ENCODE results near the gene TTN.

TTN gene

DNA sequence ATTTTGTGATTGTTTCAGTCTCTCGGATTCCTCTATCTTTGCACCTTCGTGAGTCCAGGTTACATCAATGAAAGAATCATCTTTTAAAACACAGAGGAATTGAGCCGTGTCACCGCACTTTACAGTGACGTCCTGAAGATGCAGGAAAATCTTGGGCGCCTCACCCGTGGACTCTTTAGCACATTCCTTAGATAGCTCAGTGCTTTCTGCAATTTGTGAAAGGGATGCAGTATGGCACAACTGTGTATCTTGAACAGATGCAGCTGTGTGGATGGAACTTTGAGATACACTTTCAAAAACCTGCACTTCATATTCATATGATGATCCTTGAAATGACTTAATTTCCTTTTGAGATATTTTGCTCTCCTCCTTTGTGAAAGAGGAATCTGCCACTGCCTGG, 50.9 kb downstream of the TTN start:
- Histone ChIP-seq H3K79me2 (ENCODE audit: control insufficient read depth, insufficient read depth, low read length, unreplicated experiment) (no peaks in the 10 kb centered on the region), H3K27me3 (ENCODE audit: insufficient read depth, low read length) (peaks cover 14% of the 10 kb centered on the region), H3K36me3 (ENCODE audit: insufficient read depth, low read length) (no peaks in the 10 kb centered on the region), H3K4me1 (ENCODE audit: control insufficient read depth, insufficient read depth, low read length, unreplicated experiment) (peaks cover 6% of the 10 kb centered on the region), H3K27ac (ENCODE audit: low read depth, low read length) (no peak overlapping the region), H2AFZ (ENCODE audit: low read length, unreplicated experiment) (no peak overlapping the region), H3K4me3 (ENCODE audit: low read depth, low read length) (no peak overlapping the region)

DNA sequence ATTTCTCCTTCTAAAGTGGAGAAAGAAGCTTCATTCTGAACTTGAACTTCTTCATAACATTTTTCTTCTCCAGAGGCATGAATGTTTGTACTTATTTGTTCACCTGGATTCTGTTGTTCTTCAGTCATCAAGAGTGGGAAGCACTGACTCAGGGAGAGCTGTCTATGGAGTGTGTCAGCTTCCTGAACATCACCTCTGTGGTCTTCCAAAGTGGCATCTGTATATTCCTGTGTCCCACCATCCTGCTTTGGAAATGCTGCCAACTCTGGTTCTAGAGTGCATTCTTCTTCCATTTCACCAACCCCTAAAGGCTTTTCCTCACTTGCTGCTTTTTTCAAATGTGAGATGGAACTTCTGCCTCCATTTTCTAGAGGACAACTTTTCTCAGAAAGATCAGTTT, 59.5 kb downstream of the TTN start:
- Histone ChIP-seq H2AFZ (ENCODE audit: low read length, unreplicated experiment) (no peak overlapping the region), H3K4me1 (ENCODE audit: control insufficient read depth, insufficient read depth, low read length, unreplicated experiment) (no peaks in the 10 kb centered on the region), H3K4me3 (ENCODE audit: low read depth, low read length) (no peak overlapping the region), H3K79me2 (ENCODE audit: control insufficient read depth, insufficient read depth, low read length, unreplicated experiment) (no peaks in the 10 kb centered on the region), H3K27me3 (ENCODE audit: insufficient read depth, low read length) (peaks cover 84% of the 10 kb centered on the region), H3K27ac (ENCODE audit: low read depth, low read length) (no peak overlapping the region), H3K36me3 (ENCODE audit: insufficient read depth, low read length) (no peaks in the 10 kb centered on the region)

DNA sequence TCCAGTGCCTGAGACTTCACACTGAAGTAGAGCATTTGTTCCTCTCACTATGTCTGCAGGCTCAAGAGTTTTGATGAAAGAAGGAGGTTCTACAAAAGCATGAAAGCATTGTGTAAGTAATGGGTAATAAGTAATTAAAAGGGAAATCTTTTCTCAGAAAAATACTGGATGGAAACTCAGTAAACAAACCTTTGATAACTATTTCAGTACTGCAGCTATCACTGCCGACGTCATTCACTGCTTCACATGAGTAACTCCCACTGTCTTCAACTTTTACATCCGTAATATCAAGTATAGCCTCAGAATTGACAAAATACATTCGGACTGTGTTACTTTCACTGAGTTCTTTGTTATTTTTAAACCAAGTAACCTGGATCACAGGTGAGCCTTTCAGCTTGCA, 72.7 kb downstream of the TTN start:
- no peaks in the 10 kb centered on the region for H3K79me2 ChIP-seq (ENCODE audit: control insufficient read depth, insufficient read depth, low read length, unreplicated experiment)
- H3K27ac ChIP-seq (ENCODE audit: low read depth, low read length): no peak overlapping the region
- no peak overlapping the region for H2AFZ ChIP-seq (ENCODE audit: low read length, unreplicated experiment)
- H3K27me3 ChIP-seq (ENCODE audit: insufficient read depth, low read length): peaks cover 90% of the 10 kb centered on the region
- H3K4me3 ChIP-seq (ENCODE audit: low read depth, low read length): no peak overlapping the region
- no peaks in the 10 kb centered on the region for H3K36me3 ChIP-seq (ENCODE audit: insufficient read depth, low read length)
- no peaks in the 10 kb centered on the region for H3K4me1 ChIP-seq (ENCODE audit: control insufficient read depth, insufficient read depth, low read length, unreplicated experiment)

DNA sequence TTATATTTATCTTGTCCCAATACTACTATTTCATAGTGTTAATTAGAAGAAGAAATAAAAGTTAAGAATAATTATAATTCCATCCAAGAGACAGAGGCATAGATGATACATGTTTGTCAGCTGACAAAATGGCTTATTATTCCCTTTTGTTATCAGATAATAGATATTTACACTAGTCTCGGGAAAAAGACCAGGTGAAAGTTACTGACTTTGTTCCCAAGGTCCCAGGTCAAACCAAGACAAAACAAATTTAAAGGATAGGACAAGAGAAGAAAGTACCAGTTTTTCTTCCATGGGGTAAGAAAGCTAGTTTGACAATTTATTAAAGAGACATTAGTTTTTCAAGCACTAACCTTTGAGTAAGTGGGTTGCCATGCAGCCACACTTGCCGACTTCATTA, 73.2 kb downstream of the TTN start:
- H3K4me3 ChIP-seq (ENCODE audit: low read depth, low read length): no peak overlapping the region
- H3K4me1 ChIP-seq (ENCODE audit: control insufficient read depth, insufficient read depth, low read length, unreplicated experiment): no peaks in the 10 kb centered on the region
- H3K36me3 ChIP-seq (ENCODE audit: insufficient read depth, low read length): no peaks in the 10 kb centered on the region
- H3K27me3 ChIP-seq (ENCODE audit: insufficient read depth, low read length): peaks cover 90% of the 10 kb centered on the region
- H3K27ac ChIP-seq (ENCODE audit: low read depth, low read length): no peak overlapping the region
- no peaks in the 10 kb centered on the region for H3K79me2 ChIP-seq (ENCODE audit: control insufficient read depth, insufficient read depth, low read length, unreplicated experiment)
- no peak overlapping the region for H2AFZ ChIP-seq (ENCODE audit: low read length, unreplicated experiment)

DNA sequence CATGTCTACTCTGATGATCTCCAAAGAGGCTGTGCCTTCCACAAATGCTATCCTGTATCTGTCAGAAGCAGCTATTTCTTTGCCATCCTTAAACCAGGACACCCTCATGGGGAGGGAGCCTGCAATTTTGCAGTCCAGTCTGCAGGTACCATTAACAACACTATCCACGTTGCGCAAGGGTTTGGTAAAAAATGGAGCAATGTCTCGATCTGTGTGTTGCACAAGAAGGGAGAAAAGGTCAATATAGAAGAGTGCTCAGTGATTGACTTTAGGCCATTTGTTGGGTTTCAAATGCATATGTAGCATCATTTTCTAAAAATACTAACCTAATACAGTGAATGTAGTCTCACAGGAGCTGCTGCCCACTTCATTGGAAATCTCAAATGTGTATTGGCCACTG, 74.3 kb downstream of the TTN start:
- Histone ChIP-seq H3K4me1 (ENCODE audit: control insufficient read depth, insufficient read depth, low read length, unreplicated experiment) (no peaks in the 10 kb centered on the region), H2AFZ (ENCODE audit: low read length, unreplicated experiment) (no peak overlapping the region), H3K4me3 (ENCODE audit: low read depth, low read length) (no peak overlapping the region), H3K27ac (ENCODE audit: low read depth, low read length) (no peak overlapping the region), H3K27me3 (ENCODE audit: insufficient read depth, low read length) (peaks cover 91% of the 10 kb centered on the region), H3K36me3 (ENCODE audit: insufficient read depth, low read length) (no peaks in the 10 kb centered on the region), H3K79me2 (ENCODE audit: control insufficient read depth, insufficient read depth, low read length, unreplicated experiment) (no peaks in the 10 kb centered on the region)

DNA sequence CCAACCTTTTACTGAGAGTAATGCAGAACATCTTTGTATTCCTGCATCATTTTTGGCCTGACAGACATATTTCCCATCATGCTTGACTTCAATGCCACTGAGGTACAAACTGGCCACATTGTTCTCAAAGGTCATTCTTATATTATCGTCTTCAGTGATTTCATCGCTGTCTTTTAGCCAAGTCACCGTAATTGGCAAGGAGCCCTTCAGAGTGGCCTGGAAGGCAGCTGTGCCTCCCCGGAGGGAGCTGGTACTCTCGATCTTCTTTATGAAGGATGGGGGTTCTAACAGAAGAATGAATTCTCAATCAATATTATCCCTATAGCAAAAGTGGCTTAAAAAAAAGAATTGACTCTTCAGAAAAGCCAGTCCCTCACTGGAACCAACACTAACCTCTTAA, 75.9 kb downstream of the TTN start:
- Histone ChIP-seq H3K36me3 (ENCODE audit: insufficient read depth, low read length) (no peaks in the 10 kb centered on the region), H3K27me3 (ENCODE audit: insufficient read depth, low read length) (peaks cover 98% of the 10 kb centered on the region), H3K4me3 (ENCODE audit: low read depth, low read length) (no peak overlapping the region), H3K27ac (ENCODE audit: low read depth, low read length) (no peak overlapping the region), H3K79me2 (ENCODE audit: control insufficient read depth, insufficient read depth, low read length, unreplicated experiment) (no peaks in the 10 kb centered on the region), H3K4me1 (ENCODE audit: control insufficient read depth, insufficient read depth, low read length, unreplicated experiment) (no peaks in the 10 kb centered on the region), H2AFZ (ENCODE audit: low read length, unreplicated experiment) (no peak overlapping the region)

DNA sequence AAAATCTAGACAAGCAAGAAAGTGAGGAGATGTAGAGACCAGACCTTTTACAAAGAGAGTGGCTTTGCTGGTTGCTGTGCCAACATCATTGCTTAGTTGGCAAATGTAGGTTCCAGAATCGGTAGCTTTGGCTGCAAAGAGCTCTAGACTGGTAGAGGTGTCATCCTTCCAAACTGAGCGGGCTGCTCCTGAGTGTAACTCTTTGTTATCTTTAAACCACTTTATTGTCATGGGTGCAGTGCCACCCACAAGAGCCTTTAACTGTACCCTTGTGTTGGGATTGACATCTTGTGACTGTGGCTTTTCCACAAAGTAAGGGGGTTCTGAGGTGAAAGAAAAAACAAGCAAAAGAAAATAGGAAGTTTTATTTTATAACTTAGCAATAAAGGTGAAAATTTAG, 77.2 kb downstream of the TTN start:
- H3K4me1 ChIP-seq (ENCODE audit: control insufficient read depth, insufficient read depth, low read length, unreplicated experiment): no peaks in the 10 kb centered on the region
- H3K27ac ChIP-seq (ENCODE audit: low read depth, low read length): no peak overlapping the region
- no peak overlapping the region for H2AFZ ChIP-seq (ENCODE audit: low read length, unreplicated experiment)
- peaks cover 98% of the 10 kb centered on the region for H3K27me3 ChIP-seq (ENCODE audit: insufficient read depth, low read length)
- no peak overlapping the region for H3K4me3 ChIP-seq (ENCODE audit: low read depth, low read length)
- H3K79me2 ChIP-seq (ENCODE audit: control insufficient read depth, insufficient read depth, low read length, unreplicated experiment): no peaks in the 10 kb centered on the region
- H3K36me3 ChIP-seq (ENCODE audit: insufficient read depth, low read length): no peaks in the 10 kb centered on the region

DNA sequence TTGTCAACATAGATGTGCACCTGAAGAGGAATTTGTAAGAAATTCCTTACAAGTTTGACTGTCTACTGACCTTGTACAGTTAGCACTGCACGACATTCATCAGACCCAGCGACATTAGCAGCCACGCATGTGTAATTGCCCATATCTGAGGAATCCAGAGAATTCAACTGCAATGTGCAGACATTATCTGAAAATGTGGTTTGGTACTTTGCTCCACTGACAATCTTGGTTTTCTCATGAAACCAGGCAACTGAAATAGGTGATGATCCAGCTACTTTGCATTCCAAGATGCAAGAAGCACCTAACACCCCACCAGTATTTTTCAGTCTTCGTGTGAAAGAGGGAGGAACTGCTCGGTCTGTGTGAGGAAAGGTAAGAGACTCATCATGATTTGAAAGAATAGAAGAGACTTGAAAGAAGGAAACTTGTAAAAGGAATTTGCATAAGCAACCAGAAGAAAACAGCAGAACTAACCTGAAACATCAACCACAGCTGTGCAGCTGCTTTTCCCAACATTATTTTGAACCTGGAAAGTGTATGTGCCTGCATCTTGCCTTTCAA, 83.4 kb downstream of the TTN start:
- Histone ChIP-seq H3K27me3 (ENCODE audit: insufficient read depth, low read length) (peaks cover 97% of the 10 kb centered on the region), H3K27ac (ENCODE audit: low read depth, low read length) (no peak overlapping the region), H2AFZ (ENCODE audit: low read length, unreplicated experiment) (no peak overlapping the region), H3K36me3 (ENCODE audit: insufficient read depth, low read length) (no peaks in the 10 kb centered on the region), H3K4me3 (ENCODE audit: low read depth, low read length) (no peak overlapping the region), H3K79me2 (ENCODE audit: control insufficient read depth, insufficient read depth, low read length, unreplicated experiment) (no peaks in the 10 kb centered on the region), H3K4me1 (ENCODE audit: control insufficient read depth, insufficient read depth, low read length, unreplicated experiment) (no peaks in the 10 kb centered on the region)

DNA sequence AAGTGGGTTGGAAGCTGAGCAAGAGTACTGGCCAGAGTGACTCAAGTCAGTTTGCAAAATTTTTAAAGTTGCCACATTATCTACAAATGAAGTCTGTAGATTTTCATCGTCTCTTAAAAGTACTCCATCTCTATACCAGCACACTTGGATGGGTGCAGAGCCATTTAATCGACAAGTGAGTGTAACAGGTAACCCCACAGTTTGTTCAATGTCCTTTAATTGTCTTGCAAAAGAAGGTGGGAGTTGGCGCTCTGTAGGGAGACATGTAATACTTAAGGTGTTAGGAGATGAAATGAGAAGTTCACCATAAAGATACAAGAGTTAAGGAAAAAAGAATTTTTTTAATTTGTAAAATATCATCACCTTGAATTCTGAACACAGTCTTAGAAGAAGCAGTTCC, 84.9 kb downstream of the TTN start:
- Histone ChIP-seq H2AFZ (ENCODE audit: low read length, unreplicated experiment) (no peak overlapping the region), H3K36me3 (ENCODE audit: insufficient read depth, low read length) (no peaks in the 10 kb centered on the region), H3K4me3 (ENCODE audit: low read depth, low read length) (no peak overlapping the region), H3K4me1 (ENCODE audit: control insufficient read depth, insufficient read depth, low read length, unreplicated experiment) (no peaks in the 10 kb centered on the region), H3K79me2 (ENCODE audit: control insufficient read depth, insufficient read depth, low read length, unreplicated experiment) (no peaks in the 10 kb centered on the region), H3K27me3 (ENCODE audit: insufficient read depth, low read length) (peaks cover 97% of the 10 kb centered on the region), H3K27ac (ENCODE audit: low read depth, low read length) (no peak overlapping the region)

DNA sequence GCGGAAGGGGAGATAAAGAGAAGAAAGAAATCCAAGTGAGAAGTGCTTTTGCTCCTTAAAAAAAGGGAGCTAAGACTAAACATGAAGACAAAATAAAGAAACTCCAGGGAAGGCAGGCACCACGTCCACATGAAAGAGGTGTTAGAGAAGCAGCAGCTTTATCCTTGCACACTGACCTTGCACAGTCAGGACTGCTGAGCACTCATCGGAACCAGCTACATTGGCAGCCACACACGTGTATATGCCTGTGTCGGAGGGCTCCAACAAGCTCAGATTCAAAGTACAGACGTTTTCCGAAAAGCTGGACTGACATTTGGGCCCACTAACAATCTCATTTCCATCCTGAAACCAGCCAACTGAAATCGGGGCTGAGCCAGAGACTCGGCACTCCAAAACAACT, 88.2 kb downstream of the TTN start:
- H3K79me2 ChIP-seq (ENCODE audit: control insufficient read depth, insufficient read depth, low read length, unreplicated experiment): no peaks in the 10 kb centered on the region
- no peaks in the 10 kb centered on the region for H3K4me1 ChIP-seq (ENCODE audit: control insufficient read depth, insufficient read depth, low read length, unreplicated experiment)
- H3K27me3 ChIP-seq (ENCODE audit: insufficient read depth, low read length): peaks cover 97% of the 10 kb centered on the region
- no peak overlapping the region for H3K27ac ChIP-seq (ENCODE audit: low read depth, low read length)
- no peaks in the 10 kb centered on the region for H3K36me3 ChIP-seq (ENCODE audit: insufficient read depth, low read length)
- H2AFZ ChIP-seq (ENCODE audit: low read length, unreplicated experiment): no peak overlapping the region
- H3K4me3 ChIP-seq (ENCODE audit: low read depth, low read length): no peak overlapping the region

DNA sequence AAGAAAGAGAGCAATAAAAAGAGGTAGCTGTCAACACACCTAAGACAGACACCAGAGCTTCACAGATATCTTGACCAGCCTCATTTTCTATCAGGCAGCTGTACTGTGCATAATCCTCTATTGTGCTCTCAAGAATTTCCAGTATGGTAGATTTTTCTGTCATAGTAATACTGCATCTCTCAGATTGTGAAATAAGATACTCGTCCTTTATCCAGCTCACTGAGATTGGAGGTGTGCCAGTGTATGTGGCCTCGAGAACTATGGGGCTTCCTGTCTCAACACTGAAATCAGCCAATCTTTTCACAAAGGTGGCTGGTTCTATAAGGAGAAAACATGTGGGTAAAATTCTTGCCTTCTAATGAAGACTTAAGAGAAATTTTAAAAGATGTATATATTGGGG, 88.9 kb downstream of the TTN start:
- H3K27ac ChIP-seq (ENCODE audit: low read depth, low read length): no peak overlapping the region
- H3K27me3 ChIP-seq (ENCODE audit: insufficient read depth, low read length): peaks cover 97% of the 10 kb centered on the region
- H3K4me1 ChIP-seq (ENCODE audit: control insufficient read depth, insufficient read depth, low read length, unreplicated experiment): no peaks in the 10 kb centered on the region
- no peak overlapping the region for H3K4me3 ChIP-seq (ENCODE audit: low read depth, low read length)
- H2AFZ ChIP-seq (ENCODE audit: low read length, unreplicated experiment): no peak overlapping the region
- no peaks in the 10 kb centered on the region for H3K36me3 ChIP-seq (ENCODE audit: insufficient read depth, low read length)
- no peaks in the 10 kb centered on the region for H3K79me2 ChIP-seq (ENCODE audit: control insufficient read depth, insufficient read depth, low read length, unreplicated experiment)

Measured in ACC112 (cell line).